ENCODE measurements around the gene TBX3.

TBX3 gene

DNA sequence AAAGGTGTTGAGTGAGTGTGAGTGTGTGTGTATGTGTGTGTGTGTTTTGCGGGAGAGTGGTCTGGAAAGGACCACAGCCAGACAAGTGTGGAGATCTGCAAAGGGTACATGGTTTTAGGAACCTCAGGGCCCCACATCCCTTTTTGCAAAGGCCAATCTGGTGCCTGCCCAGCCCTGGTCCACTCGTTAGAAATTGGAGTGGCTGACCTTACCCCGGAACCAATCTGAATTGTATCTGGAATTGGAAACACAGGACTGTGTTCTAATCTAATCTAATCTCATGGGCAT, 11.3 kb upstream of the TBX3 start:
- DNase-seq: no peak

DNA sequence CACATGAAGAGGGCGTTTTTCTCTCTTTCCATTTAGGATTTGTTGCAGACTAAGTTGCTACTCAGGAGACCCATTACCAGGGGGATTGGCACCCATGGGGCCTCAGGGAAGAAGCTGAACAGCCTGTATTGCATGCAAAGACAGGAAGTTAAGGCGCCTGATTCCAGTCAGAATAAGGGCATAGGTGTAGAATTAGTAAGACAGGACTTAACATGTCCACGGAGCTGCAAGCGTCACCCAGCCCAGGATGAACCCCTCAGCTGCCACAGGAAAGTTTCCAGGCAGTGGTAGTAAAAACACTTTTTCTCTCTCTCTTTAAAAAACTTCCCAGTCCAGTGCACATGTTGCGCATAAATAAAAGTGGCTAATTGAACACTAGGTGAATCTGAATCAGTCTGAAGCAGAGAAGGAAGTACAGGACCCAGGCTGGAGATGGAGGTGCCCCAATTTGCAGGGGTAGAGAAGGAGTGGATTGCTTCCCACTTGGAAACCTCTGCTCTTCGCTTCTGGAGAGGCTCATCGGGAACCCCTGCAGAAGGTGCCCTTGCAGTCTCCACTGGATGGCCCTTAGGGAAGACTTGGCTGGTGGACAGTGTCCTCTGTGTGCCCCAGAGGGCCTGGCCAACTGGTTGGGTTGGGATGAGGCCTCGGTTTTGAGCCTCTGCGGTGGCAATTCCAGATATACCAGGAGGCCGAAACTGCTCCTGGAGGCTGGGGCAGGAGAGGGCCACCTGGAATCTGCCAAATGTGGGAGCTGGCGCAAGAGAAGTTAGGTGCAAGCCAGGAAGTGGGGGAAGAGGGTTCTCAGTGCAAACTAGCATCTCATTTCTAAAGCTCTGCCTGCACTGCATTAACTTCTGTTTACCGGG, 10.7 kb upstream of the TBX3 start:
- no peak for DNase-seq

DNA sequence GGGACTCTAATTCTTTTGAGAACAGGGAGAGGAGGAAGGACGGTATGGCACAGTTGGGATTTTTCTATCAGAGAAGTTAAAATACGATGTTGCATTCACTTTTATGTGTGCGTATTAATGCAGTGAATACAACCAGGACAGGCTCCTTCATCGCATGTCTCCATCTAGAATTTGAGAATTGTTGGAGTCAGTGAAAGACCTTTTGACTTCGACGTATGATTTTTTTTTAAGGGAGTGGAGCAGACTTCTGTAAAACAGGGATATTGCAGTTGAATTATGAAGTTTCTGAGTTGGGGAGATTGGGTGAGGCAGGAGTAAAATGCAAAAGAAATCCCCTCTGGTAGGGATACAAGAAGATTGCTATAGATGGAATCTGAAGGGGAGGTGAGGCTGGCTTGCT, 9.6 kb upstream of the TBX3 start:
- no peak for DNase-seq

DNA sequence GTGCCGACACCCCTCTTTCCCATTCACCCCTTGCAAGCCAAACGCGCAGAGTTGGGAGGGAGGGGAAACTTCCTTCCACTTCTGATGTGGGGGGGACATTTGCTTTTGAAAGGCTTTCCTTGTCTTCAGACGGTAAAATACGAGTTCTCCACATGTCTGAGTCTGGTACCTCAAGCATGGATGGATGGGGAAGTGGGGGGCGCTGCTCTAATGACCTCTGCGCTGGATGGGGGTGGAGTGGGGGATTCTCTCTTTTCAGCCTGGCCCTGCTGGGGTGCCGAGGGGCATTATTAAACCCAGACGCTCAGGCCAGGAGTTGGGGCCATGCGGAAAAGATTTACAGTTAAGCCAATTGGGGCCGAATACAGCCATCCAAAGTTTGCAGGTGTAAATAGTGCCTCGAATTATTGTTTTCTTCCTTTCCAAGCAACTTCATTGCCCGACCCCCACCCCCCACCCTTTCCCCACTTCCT, 9.1 kb upstream of the TBX3 start:
- no peak for DNase-seq

DNA sequence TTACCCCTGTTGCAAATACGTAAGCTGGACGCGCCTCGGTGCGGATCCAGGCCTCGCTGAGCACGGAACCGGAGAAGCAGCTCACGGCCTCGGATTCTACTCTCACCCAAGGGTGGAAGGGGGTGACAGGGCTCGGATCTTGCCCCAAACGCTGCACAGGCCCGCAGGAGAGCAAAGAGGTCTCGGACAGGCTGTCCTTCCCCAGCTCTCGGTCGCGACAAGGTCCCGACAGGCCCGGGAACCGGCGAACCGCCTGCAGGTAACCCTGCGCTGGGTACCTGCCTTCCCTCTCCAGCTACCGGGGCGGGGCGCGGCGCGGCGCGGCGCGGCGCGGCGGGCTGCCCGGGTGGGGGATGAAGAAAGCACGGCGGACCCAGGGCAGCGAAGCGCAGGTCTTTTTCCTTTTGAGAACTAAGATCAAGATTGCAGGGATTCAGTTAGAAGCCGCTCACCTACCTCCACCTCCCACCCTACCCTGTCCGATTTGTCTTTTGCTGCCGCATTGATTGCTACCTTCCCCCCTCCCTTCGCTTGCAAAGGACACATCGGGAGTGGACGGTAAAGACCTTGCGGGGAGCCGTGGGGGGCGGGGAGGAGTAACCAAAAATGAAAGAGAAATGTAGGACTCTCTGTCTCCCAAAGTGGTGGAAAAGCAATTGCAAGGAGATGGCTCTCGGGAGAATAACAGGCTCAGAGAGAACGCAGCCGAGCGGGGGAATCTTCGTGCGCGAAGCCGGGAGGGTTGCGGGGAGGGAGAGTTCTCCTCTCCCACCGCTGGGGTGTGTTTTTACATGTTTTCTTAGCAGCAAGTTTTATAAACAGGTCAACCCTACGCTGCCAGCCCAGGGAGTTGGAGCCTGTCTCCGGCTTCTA, 8.4 kb upstream of the TBX3 start:
- no peak for DNase-seq

DNA sequence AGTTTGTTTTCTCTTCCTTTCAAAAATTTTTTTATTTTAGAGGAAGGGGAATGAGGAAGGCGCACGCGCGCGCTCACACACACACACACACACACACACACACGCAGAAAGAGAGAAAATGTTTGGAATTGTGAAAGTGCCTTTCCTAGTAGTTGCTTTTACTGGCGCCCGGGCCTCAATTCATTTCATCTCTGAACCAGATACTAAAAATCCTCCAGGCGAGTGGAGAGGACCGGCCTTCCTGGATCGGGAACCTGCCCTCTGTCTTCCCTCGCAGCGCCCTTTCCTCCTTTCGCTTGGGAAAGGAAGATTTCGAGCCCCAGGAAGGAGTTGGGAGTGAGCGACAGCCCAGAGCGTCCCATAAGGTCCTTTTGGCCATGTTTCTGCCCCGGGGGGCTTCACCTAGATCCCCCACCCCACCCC, 7.8 kb upstream of the TBX3 start:
- DNase-seq: no peak

DNA sequence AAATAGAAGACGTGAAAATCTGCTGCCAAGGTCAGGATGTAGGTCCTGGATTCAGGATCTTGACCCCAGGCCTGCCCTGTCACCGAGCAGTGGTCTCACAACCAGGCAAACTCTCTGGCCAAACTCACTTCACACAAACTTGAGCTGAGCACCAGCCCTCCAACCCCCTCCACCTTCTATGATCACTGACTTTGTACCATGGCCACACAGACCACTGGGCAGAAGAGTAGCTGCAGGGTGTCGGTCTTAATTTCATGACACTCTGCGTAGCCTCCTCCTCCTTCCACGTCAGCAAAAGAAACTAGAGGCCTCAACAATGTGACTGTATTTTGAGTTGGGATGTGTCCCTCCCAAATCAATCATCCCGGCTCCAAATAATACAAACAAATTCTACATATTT, 7.2 kb upstream of the TBX3 start:
- DNase-seq: no peak

DNA sequence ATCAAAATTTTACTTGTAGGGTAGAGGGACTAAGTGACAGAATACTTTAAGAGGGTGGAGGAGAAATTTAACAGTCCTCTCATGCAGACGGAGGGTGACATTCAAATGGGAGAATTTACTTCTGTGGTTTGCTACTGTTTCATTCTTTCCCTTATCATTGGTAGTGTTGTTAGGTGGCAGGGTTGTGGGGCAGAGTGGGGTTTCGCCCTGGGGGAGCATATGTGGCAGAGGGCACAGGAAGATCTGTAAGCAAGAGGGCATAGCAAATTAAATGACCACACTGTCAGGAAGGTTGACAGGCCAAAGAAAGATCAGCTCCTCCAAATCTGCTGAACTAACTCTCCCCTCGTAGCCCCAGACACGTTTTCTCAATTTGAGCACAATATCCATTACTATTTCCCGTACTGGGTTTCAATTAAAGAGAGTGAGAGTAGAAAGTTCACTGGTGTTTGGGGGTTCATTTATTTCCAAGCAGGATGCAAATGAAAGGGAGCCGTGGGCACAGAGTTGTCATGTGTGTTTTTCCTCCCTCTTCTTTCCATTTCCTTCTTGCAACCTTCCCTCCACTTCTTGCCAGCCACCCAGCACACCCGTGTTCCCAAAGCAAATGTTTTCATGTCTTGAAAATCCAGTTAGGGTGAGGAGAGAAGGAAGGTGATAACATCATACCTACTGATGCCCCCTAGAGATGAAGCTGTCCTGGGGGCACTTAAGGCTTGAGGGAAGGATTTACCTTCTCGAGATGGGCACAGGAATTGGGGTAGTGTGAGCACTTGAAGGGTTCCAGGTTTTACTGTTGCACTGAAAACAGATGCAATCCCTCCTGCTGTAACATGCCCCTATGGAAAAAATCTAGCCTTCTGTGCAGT, 6.5 kb upstream of the TBX3 start:
- DNase-seq: no peak

DNA sequence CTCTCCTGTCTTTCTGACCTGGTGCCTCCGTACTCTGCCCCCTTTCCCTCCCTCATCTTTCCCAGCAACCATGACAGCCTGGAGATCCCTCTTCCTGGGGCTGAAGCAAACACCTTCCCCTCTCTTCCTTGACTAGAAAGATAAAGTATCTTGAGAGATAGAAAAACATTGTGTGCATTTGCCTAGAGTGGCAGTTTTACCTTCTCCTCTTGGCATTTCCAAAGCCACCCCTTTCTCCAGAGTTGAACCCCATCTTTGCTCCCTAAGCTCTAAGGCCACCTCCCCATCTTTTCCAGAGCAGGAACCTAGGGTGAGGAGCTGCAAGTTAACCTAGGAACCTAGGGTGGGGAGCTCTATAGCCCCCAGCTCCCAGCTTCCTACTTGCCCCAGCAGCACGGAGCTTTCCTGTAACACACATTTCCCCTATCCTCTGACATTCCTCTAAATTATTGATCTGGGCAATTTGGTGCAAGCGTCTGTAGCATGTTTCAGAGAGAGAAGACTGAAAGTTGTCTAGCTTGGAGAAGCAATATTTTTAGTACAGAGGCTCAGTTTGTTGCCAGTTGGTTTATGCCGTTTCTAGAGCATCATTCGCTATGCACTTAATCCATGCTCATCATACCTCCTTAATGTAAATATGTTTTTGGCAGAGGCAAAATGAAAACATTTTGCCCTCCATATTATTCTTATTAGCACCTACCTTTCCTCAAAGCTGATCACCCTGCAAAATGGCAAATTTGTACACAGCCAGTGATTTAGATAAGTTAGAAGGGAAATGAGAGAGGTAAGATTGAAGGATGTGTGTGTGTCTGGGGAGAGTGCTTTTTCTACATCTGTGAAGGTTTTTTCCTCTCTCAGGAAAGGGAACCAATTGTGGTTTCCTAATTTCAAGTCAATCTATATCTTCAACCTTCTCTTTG, 5.4 kb upstream of the TBX3 start:
- no peak for DNase-seq

DNA sequence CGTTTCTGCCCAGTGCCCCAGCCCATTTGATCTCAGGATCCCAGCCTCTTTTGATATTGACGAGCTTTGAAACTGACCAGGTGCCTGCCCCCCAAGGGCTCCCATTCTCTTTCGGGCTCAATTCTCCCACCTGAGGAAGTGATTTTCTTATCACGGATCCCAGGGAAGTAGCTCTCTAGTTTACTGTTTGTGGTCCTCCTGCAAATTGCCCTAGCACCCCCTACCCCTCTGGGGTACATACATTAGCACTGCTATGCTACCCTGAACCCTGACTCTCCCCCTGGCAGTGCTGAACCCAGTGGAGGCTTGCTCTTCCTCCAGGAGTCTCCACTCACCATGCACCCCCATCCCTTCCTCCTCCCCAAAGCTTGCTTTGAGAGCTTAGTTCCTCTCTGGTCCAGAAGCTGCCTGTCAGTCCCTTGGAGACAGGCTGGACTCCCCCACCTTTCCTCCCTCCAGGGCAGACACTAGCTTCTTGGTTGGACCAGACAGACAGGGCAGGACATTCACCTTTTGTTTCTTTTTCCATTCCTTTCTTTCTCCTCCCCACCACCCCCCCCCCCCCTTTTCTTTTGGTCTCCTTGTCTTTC, 4.4 kb upstream of the TBX3 start:
- no peak for DNase-seq

DNA sequence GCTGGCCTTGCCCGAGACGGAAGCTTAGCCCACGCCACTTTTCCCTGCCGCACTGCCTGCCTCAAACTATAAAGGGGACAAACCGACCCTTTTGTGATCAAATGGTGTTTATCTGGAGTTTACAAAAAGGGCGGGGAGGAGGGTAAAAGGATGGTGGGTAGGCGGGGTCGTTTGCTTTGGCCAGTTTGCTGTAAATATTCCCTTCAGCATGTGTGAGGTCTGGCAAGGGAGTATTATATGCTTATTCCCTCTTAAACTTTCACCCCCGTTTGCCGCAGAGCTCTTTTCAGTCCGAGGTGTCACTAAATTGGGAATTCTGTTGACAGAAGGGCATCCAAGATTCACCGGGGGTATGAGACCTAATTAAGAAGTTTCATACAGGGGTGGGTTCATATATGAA, 3.8 kb upstream of the TBX3 start:
- no peak for DNase-seq

DNA sequence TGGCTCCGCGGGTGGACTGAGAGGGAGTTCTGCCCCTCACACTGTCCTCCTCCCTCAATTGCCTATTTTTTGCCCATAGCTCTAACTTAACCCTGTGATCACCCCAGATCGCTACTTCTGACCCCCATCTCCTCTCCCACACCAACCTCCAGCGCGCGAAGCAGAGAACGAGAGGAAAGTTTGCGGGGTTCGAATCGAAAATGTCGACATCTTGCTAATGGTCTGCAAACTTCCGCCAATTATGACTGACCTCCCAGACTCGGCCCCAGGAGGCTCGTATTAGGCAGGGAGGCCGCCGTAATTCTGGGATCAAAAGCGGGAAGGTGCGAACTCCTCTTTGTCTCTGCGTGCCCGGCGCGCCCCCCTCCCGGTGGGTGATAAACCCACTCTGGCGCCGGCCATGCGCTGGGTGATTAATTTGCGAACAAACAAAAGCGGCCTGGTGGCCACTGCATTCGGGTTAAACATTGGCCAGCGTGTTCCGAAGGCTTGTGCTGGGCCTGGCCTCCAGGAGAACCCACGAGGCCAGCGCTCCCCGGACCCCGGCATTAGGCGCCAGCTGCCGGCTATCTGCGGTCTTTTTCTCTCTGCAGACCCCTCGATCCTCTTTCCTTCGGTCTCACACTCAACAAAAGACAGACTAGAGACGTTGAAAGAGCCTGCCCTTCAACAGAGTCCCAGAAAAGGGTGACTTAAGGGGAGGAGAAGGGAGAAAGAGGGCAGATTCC, 3.0 kb upstream of the TBX3 start:
- DNase-seq: no peak

DNA sequence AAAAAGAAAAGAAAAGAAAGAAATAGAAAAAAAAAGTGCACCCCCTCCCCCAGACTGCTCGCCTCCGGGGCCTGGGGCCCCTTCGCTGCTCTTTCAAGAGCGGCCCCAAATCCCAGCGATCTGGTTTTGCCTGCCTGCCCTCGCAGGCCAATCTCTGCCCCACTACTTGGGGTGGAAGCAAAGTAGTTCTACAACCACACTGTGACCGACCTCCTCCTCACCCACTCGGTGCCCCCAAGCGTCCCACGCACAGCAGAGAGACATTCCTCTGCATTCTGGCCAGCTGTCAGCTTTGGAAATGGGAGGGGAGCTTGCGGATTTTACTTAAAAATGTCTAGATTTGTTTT, 2.4 kb upstream of the TBX3 start:
- no peak for DNase-seq

DNA sequence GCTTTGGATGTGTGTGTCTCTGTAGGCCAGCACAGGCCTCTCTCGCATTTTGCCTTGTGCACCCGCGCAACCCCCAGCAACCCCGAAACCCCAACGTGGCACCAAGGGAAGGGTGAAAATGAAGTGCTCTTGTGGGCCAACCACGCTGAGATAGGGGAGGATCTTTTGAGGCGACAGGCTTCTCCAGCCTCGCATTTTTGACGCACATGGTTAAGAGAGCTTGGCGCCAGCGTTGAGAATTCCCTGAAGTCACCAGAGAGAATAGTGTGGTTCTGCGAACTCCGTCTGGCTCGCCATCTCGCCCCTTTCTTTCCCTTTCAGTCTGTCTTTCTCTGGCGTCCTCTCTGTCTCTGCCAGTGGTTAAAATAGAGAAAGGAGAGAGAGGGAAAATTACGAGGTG, 1.9 kb upstream of the TBX3 start:
- no peak for DNase-seq

DNA sequence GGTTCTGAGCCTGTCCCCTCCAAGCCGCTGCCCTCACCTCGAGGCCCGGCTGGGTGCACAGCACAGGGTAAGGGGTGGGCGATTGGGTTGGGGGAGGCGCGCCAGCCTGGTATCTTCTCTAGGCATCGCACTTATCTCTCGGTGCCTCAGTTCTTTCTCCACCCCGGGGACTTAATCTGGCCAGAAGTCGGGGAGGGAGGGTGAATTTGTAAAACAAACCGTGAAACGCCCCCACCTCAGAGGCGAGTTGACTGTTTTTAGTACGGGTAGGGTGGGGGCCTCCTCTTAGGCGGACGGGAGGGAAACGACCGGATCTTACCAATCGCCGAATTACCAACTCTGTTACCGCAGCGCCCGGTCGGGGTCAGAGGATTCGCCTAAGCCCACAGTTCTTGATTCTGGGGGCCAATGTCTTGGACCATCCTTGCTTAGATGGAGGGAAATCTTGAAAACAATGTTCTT, 1.4 kb upstream of the TBX3 start:
- DNase-seq: no peak

DNA sequence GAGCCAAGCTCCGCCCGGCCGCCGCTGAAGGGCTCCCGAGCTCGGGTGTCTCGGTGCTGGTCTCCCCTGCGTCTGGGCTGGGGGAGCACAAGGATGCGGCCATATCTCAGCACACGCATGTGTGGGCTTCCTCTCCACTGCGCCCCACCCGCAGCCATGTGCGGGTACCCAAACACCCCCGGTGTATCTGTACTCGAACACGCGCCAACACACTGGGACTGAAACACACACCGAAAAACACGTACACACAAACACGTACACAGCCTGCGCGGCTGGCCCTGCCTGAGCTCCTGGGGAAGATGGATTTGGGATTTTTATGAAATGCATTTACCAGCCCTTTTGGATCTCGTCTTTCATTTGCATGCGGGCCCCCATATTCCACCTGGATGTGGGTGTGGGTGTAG, 897 bp upstream of the TBX3 start:
- DNase-seq: no peak

DNA sequence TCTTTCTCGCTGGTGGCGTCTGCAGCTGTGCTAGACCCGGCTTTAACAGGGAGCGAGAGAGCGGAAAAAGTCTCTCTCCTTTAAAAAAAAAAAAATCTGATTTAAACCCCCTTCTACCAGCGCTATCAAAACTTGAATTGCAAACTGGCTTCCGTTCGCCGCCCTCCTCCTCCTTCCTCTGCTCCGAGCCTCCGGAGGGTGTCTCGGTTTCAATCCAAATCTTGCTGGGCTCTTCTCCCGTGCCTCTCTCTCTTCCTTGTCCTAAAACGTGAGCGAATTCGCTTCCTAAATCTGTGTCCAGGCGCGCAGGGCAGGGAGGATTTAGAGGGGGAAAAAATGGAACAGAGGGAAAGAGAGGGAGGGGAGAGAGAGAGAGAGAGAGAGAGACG, 272 bp downstream of the TBX3 start:
- DNase-seq: no peak

DNA sequence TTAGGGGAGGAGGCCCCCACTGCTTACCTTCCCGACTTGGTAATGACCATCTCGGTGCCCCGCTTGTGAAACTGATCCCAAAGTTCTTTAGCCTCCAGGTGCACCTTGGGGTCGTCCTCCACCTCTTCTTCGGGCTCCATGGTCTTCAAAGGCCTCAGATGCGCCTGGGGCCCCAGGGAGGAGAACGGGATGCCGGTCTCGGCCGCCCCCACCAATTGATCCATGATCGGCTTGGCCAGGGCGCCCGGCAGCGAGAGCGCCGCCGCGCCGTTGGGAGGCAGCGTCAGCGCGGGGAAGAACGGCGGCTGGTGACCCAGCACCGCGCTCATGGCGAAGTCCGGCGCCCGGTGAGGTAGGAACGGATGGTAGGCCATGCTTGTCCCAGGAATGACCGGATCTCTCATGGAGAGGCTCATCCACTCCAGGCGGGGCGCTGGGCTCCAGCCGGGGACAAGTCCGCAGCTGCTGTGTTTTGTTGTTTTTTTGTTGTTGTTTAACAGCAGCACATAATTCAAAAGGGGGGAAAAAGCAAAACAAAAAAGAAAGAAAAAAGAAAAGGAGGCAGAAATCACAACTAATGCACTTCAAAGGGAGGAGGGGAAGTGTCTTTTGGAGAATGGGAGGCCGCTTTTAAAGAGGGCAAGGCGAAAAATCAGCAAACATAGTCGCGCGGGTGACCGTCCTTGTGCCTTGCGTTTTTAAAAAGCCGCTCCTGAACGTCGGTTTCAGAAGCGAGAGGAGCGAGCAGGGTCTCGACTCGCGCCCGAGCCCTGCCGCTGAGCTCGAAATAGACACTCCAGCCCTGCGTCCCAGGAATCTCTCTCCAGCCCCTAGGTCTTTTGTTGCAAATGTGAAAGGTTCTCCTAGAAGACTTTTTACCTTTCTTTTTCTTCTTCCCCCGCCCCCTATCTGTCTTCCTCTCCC, 928 bp downstream of the TBX3 start:
- DNase-seq: no peak

DNA sequence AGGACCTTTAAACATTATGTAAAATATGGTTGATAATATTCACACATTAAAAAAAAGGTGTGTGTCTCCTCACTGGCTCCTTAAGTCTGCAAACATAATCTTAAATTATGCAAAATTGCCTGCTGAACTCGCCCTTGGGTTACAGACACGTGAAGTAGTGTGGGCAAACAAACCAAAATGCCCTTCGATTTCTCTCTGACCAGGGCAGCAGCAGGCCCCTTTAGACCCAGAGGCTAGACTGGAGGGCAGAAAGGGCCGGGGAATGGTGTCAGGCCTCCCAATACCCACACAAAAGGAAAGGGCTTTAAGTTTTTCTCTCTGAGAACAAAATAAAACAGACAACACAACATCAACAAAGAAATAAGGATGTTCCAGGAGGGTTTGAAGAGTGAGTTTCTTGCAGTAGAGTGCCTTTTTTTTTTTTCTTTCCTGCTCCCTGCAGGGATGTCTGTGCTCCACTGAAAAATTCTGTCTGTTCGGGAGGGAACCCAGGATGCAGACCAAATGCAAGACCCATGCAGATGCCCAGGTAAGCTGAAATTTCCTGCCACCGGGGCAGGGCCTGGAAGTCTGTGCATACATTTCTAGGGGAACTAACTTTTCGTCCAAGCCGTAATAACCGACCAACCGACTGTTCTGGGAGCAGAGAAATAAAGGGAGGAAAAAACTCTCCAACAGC, 1.7 kb downstream of the TBX3 start:
- no peak for DNase-seq
